Nucleus accumbens (tissue), 56 donors: Measurements from ENCODE around the gene TMEM74B.
A peak's percentile ranks its signal among the peaks of the same experiment; 100 is the strongest.
"Not testable (repeated sequence)": the region's sequence is repeated elsewhere in the genome, so short reads cannot be mapped to it uniquely, and the experiment has no call there.

ENCODE experiments used
- DNase-seq, 56 donors: peaks; one replicate each; lab custom pipeline; 2025; lab: John Stamatoyannopoulos, UW

The TMEM74B gene

GRCh38 chr20:1184638-1185315 lies at the start of gene TMEM74B:
Gene TMEM74B (minus strand): TSS chr20:1184981. CDS start chr20:1183801, 1,180 bp downstream.
- DNase-seq, result peak in 6 of 56 donors; percentile 17 to 38 (median 23)

GRCh38 chr20:1232286-1233111 lies 47.7 kb upstream of the TMEM74B start:
- no peak for DNase-seq

- no peak for DNase-seq
These were observed 44.8 kb upstream of the TMEM74B start for GRCh38 chr20:1229541-1229940.

- DNase-seq, result peak in 52 of 56 donors; percentile 21 to 94 (median 68)
These were observed 41.2 kb upstream of the TMEM74B start, which contains the start of gene RAD21L1 for GRCh38 chr20:1225783-1226654. Gene RAD21L1 (plus strand): TSS chr20:1226044. CDS start chr20:1228454, 2,410 bp downstream.

- DNase-seq, result peak in 1 of 56 donors; percentile 16
These were observed 40.5 kb upstream of the TMEM74B start for GRCh38 chr20:1225263-1225782.

GRCh38 chr20:1224205-1224890 lies 39.6 kb upstream of the TMEM74B start:
- DNase-seq, result no peak

- not testable (repeated sequence) for DNase-seq
These were observed 38.0 kb upstream of the TMEM74B start for GRCh38 chr20:1222750-1223149.

GRCh38 chr20:1216527-1217427 lies 32.0 kb upstream of the TMEM74B start:
- DNase-seq, result peak in 8 of 56 donors; percentile 7 to 50 (median 32)

GRCh38 chr20:1215386-1216170 lies 30.8 kb upstream of the TMEM74B start:
- DNase-seq, result no peak

GRCh38 chr20:1214838-1215261 lies 30.1 kb upstream of the TMEM74B start:
- DNase-seq, result no peak

GRCh38 chr20:1212607-1213396 lies 28.0 kb upstream of the TMEM74B start:
- DNase-seq, result peak in 45 of 56 donors; percentile 5 to 78 (median 23)

- DNase-seq, result no peak
These were observed 27.2 kb upstream of the TMEM74B start for GRCh38 chr20:1212023-1212422.

GRCh38 chr20:1210501-1210900 lies 25.7 kb upstream of the TMEM74B start:
- DNase-seq, result no peak

GRCh38 chr20:1209447-1210387 lies 24.9 kb upstream of the TMEM74B start:
- no peak for DNase-seq

GRCh38 chr20:1207293-1207878 lies 22.6 kb upstream of the TMEM74B start:
- no peak for DNase-seq
